GM23338 (cell line): ENCODE measurements around the gene TBX1. TPM values are rescaled to one million over a fixed set of nuclear protein-coding genes. Genes with fewer than 3 reads are reported as not detected.

ENCODE experiments used
- ATAC-seq: fragments of 200-7000 bp; cut with Tn5 transposase; 3 replicates; pipeline ENCODE4 v1.9.1; 2020
- DNase-seq: peaks from one replicate; pipeline ENCODE4 v3.0.0-alpha.2; 2015; ENCODE audit warnings: low spot score
- H2AFZ ChIP-seq: fragments of 200-600 bp; sonication (generic); 2 replicates; pipeline ENCODE4 v1.8.0; 2016; ENCODE audit warnings: antibody characterized with exemption, mild to moderate bottlenecking, moderate library complexity
- H3F3A ChIP-seq: fragments of 200-600 bp; sonication (generic); replicated peaks from 2 replicates; pipeline ENCODE4 v1.8.0; 2017; ENCODE audit warnings: antibody characterized with exemption, mixed run types, low read depth
- H3K27ac ChIP-seq: fragments of 200-600 bp; sonication (generic); 2 replicates; pipeline ENCODE4 v1.6.1; 2016; ENCODE audit warnings: low read depth
- H3K27me3 ChIP-seq: fragments of 200-600 bp; sonication (generic); 2 replicates; pipeline ENCODE4 v1.8.0; 2016; ENCODE audit warnings: mild to moderate bottlenecking, mixed run types, moderate library complexity; ENCODE audit not compliant: insufficient read depth
- H3K36me3 ChIP-seq: fragments of 200-600 bp; sonication (generic); 2 replicates; pipeline ENCODE4 v1.8.0; 2016; ENCODE audit warnings: mild to moderate bottlenecking; ENCODE audit not compliant: insufficient read depth
- H3K4me1 ChIP-seq: fragments of 200-600 bp; sonication (generic); 2 replicates; pipeline ENCODE4 v1.8.0; 2016; ENCODE audit warnings: mild to moderate bottlenecking, moderate library complexity; ENCODE audit not compliant: insufficient read depth
- H3K4me2 ChIP-seq: fragments of 200-600 bp; sonication (generic); 2 replicates; pipeline ENCODE4 v1.7.1; 2017; ENCODE audit warnings: mixed run types
- H3K4me3 ChIP-seq: fragments of 200-600 bp; sonication (generic); 2 replicates; pipeline ENCODE4 v1.6.1; 2016; ENCODE audit warnings: mixed run types
- H3K79me2 ChIP-seq: fragments of 200-600 bp; sonication (generic); replicated peaks from 2 replicates; pipeline ENCODE4 v1.8.0; 2017; ENCODE audit warnings: mild to moderate bottlenecking; ENCODE audit not compliant: insufficient read depth
- H3K9me2 ChIP-seq: fragments of 200-600 bp; sonication (generic); 2 replicates; pipeline ENCODE4 v1.8.0; 2017; ENCODE audit not compliant: insufficient read depth
- H4K20me1 ChIP-seq: fragments of 200-600 bp; sonication (generic); replicated peaks from 2 replicates; pipeline ENCODE4 v1.8.0; 2017; ENCODE audit warnings: mild to moderate bottlenecking; ENCODE audit not compliant: insufficient read depth
- H3K27ac Mint-ChIP-seq: 2 replicates; pipeline ENCODE4 v1.8.0; 2020; ENCODE audit warnings: inconsistent platforms, mild to moderate bottlenecking, moderate library complexity, mixed read lengths
- H3K27me3 Mint-ChIP-seq: 3 replicates; pipeline ENCODE4 v1.8.0; 2022; ENCODE audit warnings: low read depth, mild to moderate bottlenecking, moderate library complexity, mixed read lengths, inconsistent platforms; ENCODE audit not compliant: insufficient read depth, poor library complexity
- H3K36me3 Mint-ChIP-seq: 3 replicates; pipeline ENCODE4 v1.8.0; 2021; ENCODE audit warnings: low read depth, mild to moderate bottlenecking, inconsistent platforms, moderate library complexity, mixed read lengths
- H3K4me1 Mint-ChIP-seq: 3 replicates; pipeline ENCODE4 v1.8.0; 2020; ENCODE audit warnings: mild to moderate bottlenecking, inconsistent platforms, mixed read lengths
- H3K4me3 Mint-ChIP-seq: 3 replicates; pipeline ENCODE4 v1.8.0; 2021; ENCODE audit warnings: moderate library complexity, mild to moderate bottlenecking, inconsistent platforms, mixed read lengths
- H3K9me3 Mint-ChIP-seq: 3 replicates; pipeline ENCODE4 v1.8.0; 2020; ENCODE audit warnings: moderate library complexity, mild to moderate bottlenecking, inconsistent platforms, mixed read lengths
- EZH2 ChIP-seq: fragments of 200-600 bp; sonication (generic); IDR thresholded peaks from one replicate; pipeline ENCODE4 v1.8.0; 2017; ENCODE audit warnings: antibody characterized with exemption, mild to moderate bottlenecking, low read depth; ENCODE audit not compliant: unreplicated experiment
- EZH2phosphoT487 ChIP-seq: fragments of 200-600 bp; sonication (generic); IDR thresholded peaks from one replicate; pipeline ENCODE4 v1.8.1; 2018; ENCODE audit warnings: antibody characterized with exemption; ENCODE audit not compliant: unreplicated experiment
- JUNB ChIP-seq: IDR thresholded peaks from one replicate; pipeline ENCODE4 v1.6.1; 2016; ENCODE audit warnings: antibody characterized with exemption; ENCODE audit not compliant: unreplicated experiment
- NANOG ChIP-seq: IDR thresholded peaks from 2 replicates; pipeline ENCODE4 v1.6.1; 2016; ENCODE audit warnings: antibody characterized with exemption, borderline replicate concordance
- POLR2AphosphoS5 ChIP-seq: IDR thresholded peaks from 2 replicates; pipeline ENCODE4 v1.6.1; 2016; ENCODE audit warnings: antibody characterized with exemption, low read depth
- ZNF114 ChIP-seq: fragments of 250-450 bp; sonication (Bioruptor Pico); IDR thresholded peaks from 2 replicates; pipeline ENCODE4 v1.5.0; 2020; ENCODE audit warnings: mild to moderate bottlenecking, moderate library complexity
- polyA plus RNA-seq: library from polyadenylated mRNA; unstranded; fragments of >200 nt; fragmentation: Nextera tagmentation; extraction: Ambion mirVana; gene quantifications from 2 replicates; pipeline ENCODE4 v1.2.1, GENCODE V29; 2016
- total RNA-seq: library from RNA; depleted of rRNA; stranded (reverse); fragments of >200 nt; shearing (Covaris generic); gene quantifications from 2 replicates; pipeline ENCODE4 v1.2.3, GENCODE V29; 2014
- TF ChIP-seq, protein P1 (sequence below): fragments of 250-450 bp; sonication (Bioruptor Pico); IDR thresholded peaks from 2 replicates; pipeline ENCODE4 v1.5.0; 2020; ENCODE audit warnings: mild to moderate bottlenecking, moderate library complexity
- TF ChIP-seq, protein P2 (sequence below): IDR thresholded peaks from 2 replicates; pipeline ENCODE4 v1.6.1; 2016; ENCODE audit warnings: antibody characterized with exemption
- TF ChIP-seq, protein P3 (sequence below): IDR thresholded peaks from one replicate; pipeline ENCODE4 v1.6.1; 2018; ENCODE audit warnings: antibody characterized with exemption; ENCODE audit not compliant: unreplicated experiment
- TF ChIP-seq, protein P4 (sequence below), 2 experiments: fragments of 200-600 bp in 1 of 2; sonication (generic) in 1 of 2; conservative IDR thresholded peaks; 2 replicates each; pipeline versions ENCODE4 v1.5.1 to v1.6.1; 2016 to 2017; ENCODE audit warnings: antibody characterized with exemption in 2 of 2, low read depth in 2 of 2, mild to moderate bottlenecking in 2 of 2, moderate library complexity in 1 of 2

The TBX1 gene
- total and polyA plus RNA-seq, 2 experiments from 2014 or later = 0.19 to 0.66 TPM

DNA sequence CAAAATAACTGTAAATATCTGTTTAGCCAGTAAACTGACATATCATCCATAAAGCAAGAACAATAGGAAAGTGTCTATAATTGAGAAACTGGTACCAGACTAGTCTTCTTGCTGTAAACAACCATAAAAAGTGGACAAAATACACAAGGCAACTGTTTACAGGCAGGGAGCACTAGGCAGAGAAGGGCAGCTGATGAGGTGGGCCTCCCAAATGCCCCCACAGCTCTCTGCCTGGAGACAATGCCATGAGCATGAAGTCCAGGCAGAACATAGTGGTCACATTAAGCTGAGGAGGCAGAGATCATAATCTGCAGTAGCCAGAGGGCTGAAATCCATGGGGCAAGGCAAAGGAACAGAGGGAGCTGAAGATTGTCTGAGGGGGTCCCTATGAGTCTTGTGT is 30.7 kb downstream of the TBX1 start (continued):
- TF ChIP-seq, protein P1, sequence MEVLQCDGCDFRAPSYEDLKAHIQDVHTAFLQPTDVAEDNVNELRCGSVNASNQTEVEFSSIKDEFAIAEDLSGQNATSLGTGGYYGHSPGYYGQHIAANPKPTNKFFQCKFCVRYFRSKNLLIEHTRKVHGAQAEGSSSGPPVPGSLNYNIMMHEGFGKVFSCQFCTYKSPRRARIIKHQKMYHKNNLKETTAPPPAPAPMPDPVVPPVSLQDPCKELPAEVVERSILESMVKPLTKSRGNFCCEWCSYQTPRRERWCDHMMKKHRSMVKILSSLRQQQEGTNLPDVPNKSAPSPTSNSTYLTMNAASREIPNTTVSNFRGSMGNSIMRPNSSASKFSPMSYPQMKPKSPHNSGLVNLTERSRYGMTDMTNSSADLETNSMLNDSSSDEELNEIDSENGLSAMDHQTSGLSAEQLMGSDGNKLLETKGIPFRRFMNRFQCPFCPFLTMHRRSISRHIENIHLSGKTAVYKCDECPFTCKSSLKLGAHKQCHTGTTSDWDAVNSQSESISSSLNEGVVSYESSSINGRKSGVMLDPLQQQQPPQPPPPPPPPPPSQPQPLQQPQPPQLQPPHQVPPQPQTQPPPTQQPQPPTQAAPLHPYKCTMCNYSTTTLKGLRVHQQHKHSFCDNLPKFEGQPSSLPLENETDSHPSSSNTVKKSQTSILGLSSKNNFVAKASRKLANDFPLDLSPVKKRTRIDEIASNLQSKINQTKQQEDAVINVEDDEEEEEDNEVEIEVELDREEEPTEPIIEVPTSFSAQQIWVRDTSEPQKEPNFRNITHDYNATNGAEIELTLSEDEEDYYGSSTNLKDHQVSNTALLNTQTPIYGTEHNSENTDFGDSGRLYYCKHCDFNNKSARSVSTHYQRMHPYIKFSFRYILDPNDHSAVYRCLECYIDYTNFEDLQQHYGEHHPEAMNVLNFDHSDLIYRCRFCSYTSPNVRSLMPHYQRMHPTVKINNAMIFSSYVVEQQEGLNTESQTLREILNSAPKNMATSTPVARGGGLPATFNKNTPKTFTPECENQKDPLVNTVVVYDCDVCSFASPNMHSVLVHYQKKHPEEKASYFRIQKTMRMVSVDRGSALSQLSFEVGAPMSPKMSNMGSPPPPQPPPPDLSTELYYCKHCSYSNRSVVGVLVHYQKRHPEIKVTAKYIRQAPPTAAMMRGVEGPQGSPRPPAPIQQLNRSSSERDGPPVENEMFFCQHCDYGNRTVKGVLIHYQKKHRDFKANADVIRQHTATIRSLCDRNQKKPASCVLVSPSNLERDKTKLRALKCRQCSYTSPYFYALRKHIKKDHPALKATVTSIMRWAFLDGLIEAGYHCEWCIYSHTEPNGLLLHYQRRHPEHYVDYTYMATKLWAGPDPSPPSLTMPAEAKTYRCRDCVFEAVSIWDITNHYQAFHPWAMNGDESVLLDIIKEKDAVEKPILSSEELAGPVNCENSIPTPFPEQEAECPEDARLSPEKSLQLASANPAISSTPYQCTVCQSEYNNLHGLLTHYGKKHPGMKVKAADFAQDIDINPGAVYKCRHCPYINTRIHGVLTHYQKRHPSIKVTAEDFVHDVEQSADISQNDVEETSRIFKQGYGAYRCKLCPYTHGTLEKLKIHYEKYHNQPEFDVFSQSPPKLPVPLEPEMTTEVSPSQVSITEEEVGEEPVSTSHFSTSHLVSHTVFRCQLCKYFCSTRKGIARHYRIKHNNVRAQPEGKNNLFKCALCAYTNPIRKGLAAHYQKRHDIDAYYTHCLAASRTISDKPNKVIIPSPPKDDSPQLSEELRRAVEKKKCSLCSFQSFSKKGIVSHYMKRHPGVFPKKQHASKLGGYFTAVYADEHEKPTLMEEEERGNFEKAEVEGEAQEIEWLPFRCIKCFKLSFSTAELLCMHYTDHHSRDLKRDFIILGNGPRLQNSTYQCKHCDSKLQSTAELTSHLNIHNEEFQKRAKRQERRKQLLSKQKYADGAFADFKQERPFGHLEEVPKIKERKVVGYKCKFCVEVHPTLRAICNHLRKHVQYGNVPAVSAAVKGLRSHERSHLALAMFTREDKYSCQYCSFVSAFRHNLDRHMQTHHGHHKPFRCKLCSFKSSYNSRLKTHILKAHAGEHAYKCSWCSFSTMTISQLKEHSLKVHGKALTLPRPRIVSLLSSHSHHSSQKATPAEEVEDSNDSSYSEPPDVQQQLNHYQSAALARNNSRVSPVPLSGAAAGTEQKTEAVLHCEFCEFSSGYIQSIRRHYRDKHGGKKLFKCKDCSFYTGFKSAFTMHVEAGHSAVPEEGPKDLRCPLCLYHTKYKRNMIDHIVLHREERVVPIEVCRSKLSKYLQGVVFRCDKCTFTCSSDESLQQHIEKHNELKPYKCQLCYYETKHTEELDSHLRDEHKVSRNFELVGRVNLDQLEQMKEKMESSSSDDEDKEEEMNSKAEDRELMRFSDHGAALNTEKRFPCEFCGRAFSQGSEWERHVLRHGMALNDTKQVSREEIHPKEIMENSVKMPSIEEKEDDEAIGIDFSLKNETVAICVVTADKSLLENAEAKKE (CRISPR knock-in tag) = no peak

DNA sequence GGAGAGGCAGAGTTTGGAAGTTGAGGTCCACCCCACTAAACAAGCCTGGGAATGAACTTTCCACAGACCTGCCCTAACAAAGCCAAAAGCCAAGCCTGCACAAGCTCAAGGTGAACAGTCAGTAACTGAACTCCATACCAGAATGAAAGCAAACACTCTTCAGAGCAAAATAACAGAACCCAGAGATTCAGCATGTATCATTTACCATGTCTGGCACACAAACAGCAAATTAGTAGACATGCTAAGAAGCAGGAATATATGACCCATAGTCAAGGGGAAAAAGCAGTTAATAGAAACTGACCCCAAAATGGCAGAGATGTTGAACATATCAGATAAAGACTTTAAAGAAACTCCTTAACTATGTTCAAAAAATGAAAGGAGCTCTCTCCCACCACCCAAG is 31.3 kb downstream of the TBX1 start:
- ATAC-seq (no peak), DNase-seq (no peak)
- peaks cover 4% of the 10 kb centered on the region; the same call in 1 of the 3 replicates for H3K4me1 Mint-ChIP-seq
- H3K4me3 ChIP-seq = no peak overlapping the region
- no peak overlapping the region for H3K27ac Mint-ChIP-seq
- no peaks in the 10 kb centered on the region for H3K27me3 ChIP-seq
- no peaks in the 10 kb centered on the region for H3K4me1 ChIP-seq
- peaks cover 4% of the 10 kb centered on the region; the same call in 2 of the 3 replicates for H3K36me3 Mint-ChIP-seq
- no peaks in the 10 kb centered on the region for H3K9me2 ChIP-seq
- H3K9me3 Mint-ChIP-seq = no peaks in the 10 kb centered on the region
- H2AFZ ChIP-seq = no peak overlapping the region
- peaks cover 7% of the 10 kb centered on the region for H3K27me3 Mint-ChIP-seq
- no peak overlapping the region for H3K27ac ChIP-seq
- H3K36me3 ChIP-seq = no peaks in the 10 kb centered on the region; the same call in 1 of the 2 replicates
- H3K4me3 Mint-ChIP-seq = no peak overlapping the region
- H3K4me2 ChIP-seq = no peak overlapping the region
- H3F3A ChIP-seq = no peaks in the 10 kb centered on the region
- no peaks in the 10 kb centered on the region for H3K79me2 ChIP-seq
- H4K20me1 ChIP-seq = no peaks in the 10 kb centered on the region; the same call in 1 of the 2 replicates
- TF ChIP-seq, protein P2, sequence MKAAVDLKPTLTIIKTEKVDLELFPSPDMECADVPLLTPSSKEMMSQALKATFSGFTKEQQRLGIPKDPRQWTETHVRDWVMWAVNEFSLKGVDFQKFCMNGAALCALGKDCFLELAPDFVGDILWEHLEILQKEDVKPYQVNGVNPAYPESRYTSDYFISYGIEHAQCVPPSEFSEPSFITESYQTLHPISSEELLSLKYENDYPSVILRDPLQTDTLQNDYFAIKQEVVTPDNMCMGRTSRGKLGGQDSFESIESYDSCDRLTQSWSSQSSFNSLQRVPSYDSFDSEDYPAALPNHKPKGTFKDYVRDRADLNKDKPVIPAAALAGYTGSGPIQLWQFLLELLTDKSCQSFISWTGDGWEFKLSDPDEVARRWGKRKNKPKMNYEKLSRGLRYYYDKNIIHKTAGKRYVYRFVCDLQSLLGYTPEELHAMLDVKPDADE = no peak
- TF ChIP-seq, protein P3, sequence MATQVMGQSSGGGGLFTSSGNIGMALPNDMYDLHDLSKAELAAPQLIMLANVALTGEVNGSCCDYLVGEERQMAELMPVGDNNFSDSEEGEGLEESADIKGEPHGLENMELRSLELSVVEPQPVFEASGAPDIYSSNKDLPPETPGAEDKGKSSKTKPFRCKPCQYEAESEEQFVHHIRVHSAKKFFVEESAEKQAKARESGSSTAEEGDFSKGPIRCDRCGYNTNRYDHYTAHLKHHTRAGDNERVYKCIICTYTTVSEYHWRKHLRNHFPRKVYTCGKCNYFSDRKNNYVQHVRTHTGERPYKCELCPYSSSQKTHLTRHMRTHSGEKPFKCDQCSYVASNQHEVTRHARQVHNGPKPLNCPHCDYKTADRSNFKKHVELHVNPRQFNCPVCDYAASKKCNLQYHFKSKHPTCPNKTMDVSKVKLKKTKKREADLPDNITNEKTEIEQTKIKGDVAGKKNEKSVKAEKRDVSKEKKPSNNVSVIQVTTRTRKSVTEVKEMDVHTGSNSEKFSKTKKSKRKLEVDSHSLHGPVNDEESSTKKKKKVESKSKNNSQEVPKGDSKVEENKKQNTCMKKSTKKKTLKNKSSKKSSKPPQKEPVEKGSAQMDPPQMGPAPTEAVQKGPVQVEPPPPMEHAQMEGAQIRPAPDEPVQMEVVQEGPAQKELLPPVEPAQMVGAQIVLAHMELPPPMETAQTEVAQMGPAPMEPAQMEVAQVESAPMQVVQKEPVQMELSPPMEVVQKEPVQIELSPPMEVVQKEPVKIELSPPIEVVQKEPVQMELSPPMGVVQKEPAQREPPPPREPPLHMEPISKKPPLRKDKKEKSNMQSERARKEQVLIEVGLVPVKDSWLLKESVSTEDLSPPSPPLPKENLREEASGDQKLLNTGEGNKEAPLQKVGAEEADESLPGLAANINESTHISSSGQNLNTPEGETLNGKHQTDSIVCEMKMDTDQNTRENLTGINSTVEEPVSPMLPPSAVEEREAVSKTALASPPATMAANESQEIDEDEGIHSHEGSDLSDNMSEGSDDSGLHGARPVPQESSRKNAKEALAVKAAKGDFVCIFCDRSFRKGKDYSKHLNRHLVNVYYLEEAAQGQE = no peak
- TF ChIP-seq EZH2 (no peak), POLR2AphosphoS5 (no peak), ZNF114 (CRISPR knock-in tag) (no peak), JUNB (no peak), NANOG (no peak), EZH2phosphoT487 (no peak)
- TF ChIP-seq, protein P4, sequence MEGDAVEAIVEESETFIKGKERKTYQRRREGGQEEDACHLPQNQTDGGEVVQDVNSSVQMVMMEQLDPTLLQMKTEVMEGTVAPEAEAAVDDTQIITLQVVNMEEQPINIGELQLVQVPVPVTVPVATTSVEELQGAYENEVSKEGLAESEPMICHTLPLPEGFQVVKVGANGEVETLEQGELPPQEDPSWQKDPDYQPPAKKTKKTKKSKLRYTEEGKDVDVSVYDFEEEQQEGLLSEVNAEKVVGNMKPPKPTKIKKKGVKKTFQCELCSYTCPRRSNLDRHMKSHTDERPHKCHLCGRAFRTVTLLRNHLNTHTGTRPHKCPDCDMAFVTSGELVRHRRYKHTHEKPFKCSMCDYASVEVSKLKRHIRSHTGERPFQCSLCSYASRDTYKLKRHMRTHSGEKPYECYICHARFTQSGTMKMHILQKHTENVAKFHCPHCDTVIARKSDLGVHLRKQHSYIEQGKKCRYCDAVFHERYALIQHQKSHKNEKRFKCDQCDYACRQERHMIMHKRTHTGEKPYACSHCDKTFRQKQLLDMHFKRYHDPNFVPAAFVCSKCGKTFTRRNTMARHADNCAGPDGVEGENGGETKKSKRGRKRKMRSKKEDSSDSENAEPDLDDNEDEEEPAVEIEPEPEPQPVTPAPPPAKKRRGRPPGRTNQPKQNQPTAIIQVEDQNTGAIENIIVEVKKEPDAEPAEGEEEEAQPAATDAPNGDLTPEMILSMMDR (conservative IDR thresholded peaks at IDR 0.05; ENCODE audit: low read depth in 2 of 2) = no peak
